ENCODE results near the gene SLFN11. TPM values are rescaled to one million over a fixed set of nuclear protein-coding genes. Genes with fewer than 3 reads are reported as not detected.
"Not testable (repeated sequence)": the region's sequence is repeated elsewhere in the genome, so short reads cannot be mapped to it uniquely, and the experiment has no call there.

SLFN11 gene, protein sequence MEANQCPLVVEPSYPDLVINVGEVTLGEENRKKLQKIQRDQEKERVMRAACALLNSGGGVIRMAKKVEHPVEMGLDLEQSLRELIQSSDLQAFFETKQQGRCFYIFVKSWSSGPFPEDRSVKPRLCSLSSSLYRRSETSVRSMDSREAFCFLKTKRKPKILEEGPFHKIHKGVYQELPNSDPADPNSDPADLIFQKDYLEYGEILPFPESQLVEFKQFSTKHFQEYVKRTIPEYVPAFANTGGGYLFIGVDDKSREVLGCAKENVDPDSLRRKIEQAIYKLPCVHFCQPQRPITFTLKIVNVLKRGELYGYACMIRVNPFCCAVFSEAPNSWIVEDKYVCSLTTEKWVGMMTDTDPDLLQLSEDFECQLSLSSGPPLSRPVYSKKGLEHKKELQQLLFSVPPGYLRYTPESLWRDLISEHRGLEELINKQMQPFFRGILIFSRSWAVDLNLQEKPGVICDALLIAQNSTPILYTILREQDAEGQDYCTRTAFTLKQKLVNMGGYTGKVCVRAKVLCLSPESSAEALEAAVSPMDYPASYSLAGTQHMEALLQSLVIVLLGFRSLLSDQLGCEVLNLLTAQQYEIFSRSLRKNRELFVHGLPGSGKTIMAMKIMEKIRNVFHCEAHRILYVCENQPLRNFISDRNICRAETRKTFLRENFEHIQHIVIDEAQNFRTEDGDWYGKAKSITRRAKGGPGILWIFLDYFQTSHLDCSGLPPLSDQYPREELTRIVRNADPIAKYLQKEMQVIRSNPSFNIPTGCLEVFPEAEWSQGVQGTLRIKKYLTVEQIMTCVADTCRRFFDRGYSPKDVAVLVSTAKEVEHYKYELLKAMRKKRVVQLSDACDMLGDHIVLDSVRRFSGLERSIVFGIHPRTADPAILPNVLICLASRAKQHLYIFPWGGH
- total RNA-seq (2014; rRNA removed; shearing (Covaris generic)): 16.5 and 18.6 TPM in 2 replicates

DNA sequence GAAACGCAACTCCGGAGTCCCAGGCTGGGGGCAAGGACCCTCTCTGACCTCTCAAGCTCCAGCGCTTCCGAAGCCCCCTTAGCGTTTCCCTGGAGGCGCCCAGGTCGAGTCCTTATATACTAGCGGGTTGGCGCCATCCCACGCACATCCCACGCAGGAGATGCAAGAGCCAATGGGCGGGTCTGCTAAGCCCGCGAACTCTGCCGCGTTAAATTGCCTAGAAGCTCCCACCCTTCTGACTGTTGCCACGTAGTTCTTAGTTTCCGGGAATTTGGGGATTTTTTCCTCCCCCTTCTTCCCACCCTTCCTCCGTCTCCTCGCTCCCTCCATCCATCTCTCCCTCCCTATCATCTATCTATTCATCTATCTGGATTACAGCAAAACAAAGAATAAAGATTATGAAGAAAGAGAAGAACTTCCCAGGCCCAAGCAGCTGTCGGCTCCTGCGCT, at the start of gene SLFN11:
TSS of gene SLFN11 (minus strand) at position 88 of the 450 bp plus-strand sequence. CDS start 9,814 bp downstream, outside the sequence.
- peak within 1 kb of the TSS; percentile 61 for H3K4me3 ChIP-seq
- H3K9me3 ChIP-seq (replicated peaks): peaks cover 7% of the 10 kb centered on the region
- no peaks in the 10 kb centered on the region for H3K4me1 ChIP-seq
- no peaks in the 10 kb centered on the region for H3K36me3 ChIP-seq
- peak; percentile 69 to 76 for DNase-seq
- no peaks in the 10 kb centered on the region; the same call in none of the 2 replicates for H3K27me3 ChIP-seq
- H3K27ac ChIP-seq: peak within 1 kb of the TSS; percentile 68

DNA sequence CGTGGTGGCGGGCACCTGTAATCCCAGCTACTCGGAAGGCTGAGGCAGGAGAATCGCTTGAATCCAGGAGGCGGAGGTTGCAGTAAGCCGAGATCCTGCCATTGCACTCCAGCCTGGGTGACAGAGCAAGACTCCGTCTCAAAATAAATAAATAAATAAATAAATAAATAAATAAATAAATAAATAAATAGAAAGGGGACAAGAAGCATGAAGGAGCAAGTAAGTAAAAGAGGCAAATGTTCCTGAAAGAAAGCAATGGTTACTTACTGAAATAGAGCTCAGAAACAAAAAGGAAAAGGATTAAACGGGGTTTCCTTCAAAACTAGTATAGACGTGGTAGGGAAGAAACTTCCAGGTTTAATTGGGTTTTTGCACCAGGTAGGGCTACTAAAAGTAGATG, 47.6 kb upstream of the SLFN11 start:
- H3K4me1 ChIP-seq; H3K9me3 ChIP-seq (replicated peaks); DNase-seq; H3K27ac ChIP-seq; H3K27me3 ChIP-seq; H3K4me3 ChIP-seq: not testable (repeated sequence)
- peaks cover 32% of the 10 kb centered on the region for H3K36me3 ChIP-seq

DNA sequence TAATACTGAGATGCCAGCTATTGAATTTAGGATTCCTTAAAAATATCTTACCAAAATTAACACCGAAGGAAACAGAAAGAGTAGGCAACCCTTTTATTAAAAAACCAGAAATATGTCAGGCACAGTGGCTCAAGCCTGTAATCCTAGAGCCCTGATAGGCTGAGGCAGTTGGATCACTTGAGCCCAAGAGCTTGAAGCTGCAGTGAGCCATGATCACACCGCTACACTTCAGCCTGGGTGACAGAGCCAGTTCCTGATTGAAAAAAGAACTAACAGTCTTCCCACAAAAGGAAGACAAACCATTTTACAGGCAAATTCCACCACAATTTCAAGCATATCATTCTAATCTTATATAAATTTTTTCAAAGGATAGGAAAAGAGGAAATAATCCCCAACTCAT, 43.2 kb upstream of the SLFN11 start:
- Histone ChIP-seq H3K27me3 (no peaks in the 10 kb centered on the region), H3K4me1 (no peaks in the 10 kb centered on the region), H3K9me3 (replicated peaks) (no peaks in the 10 kb centered on the region), H3K27ac (no peak overlapping the region), H3K4me3 (no peak overlapping the region), H3K36me3 (peaks cover 42% of the 10 kb centered on the region)
- DNase-seq: no peak

DNA sequence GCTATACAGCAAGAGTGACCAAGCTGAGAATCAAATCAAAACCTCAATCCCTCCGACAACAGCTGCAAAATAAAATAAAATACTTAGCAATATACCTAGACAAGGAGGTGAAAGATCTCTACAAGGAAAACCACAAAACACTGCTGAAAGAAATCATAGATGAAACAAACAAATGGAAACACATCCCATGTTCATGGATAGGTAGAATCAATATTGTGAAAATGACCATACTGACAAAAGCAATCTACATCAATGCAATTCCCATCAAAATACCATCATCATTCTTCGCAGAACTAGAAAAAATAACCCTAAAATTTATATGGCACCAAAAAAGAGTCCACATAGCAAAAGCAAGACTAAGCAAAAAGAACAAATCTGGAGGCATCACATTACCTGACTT, 41.3 kb upstream of the SLFN11 start:
- not testable (repeated sequence) for H3K4me3 ChIP-seq; H3K9me3 ChIP-seq (replicated peaks); H3K4me1 ChIP-seq; DNase-seq; H3K27ac ChIP-seq; H3K27me3 ChIP-seq
- peaks cover 46% of the 10 kb centered on the region for H3K36me3 ChIP-seq

DNA sequence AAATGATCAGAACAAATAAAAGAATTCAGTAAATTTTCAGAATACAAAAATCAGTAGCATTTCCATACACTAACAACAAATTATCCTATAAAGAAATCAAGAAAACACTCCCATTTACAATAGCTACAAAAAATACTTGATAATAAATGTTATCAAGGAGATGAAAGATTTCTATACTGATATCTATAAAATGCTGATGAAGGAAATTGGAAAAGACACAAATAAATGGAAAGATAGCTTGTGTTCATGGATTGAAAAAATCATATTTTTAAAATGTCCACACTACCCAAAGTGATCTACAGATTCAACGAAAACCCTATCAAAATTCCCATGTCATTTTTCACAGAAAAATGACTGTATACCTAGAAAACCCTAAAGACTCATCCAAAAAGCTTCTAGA, 40.8 kb upstream of the SLFN11 start:
- Histone ChIP-seq H3K4me1 (no peaks in the 10 kb centered on the region), H3K36me3 (peaks cover 51% of the 10 kb centered on the region), H3K27ac (no peak overlapping the region), H3K27me3 (no peaks in the 10 kb centered on the region), H3K9me3 (replicated peaks) (no peaks in the 10 kb centered on the region), H3K4me3 (no peak overlapping the region)
- no peak for DNase-seq

DNA sequence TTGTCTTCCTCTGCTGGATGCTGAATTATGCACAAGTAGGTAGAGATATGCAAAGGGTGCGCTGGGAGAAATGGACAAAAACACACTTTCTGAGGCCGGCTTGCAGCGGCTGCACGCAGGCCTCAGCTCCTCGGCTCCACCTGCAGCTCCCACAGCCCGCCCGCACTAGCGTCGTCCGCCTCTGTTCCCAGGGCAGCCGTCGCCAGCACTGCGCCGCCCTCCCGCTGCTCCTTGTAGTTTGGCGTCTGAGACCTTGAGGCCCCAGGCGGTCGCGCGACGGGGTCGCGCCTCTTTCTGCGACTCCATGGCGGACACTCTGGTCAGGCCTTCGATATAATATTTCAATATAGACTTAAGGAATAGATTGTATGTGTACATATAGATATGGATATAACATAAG, 34.1 kb upstream of the SLFN11 start:
- no peak overlapping the region for H3K27ac ChIP-seq
- no peak overlapping the region for H3K4me3 ChIP-seq
- no peaks in the 10 kb centered on the region for H3K4me1 ChIP-seq
- no peaks in the 10 kb centered on the region for H3K9me3 ChIP-seq (replicated peaks)
- H3K27me3 ChIP-seq: no peaks in the 10 kb centered on the region
- DNase-seq: no peak
- H3K36me3 ChIP-seq: peaks cover 18% of the 10 kb centered on the region

DNA sequence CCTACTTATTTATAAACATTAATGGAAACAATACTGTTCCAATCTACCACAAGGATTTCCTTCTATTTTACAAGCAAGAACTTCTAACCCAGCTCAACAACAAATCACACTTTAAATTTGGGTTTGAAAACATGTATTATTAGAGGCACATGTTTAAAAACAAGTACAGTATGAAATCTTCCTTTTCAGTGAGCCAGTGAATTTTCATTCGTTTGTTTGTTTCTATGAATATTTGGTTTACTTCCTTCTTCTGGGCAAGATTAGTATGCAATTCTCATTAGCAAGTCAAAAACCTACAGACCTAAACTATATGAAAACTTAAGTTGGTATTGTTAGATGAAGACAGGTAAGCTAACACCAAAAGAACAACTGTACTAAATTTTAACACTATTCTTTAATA, 33.1 kb upstream of the SLFN11 start:
- H3K9me3 ChIP-seq (replicated peaks): no peaks in the 10 kb centered on the region
- no peak overlapping the region for H3K27ac ChIP-seq
- DNase-seq: no peak
- no peak overlapping the region for H3K4me3 ChIP-seq
- H3K4me1 ChIP-seq: no peaks in the 10 kb centered on the region
- no peaks in the 10 kb centered on the region for H3K27me3 ChIP-seq
- peaks cover 16% of the 10 kb centered on the region for H3K36me3 ChIP-seq

DNA sequence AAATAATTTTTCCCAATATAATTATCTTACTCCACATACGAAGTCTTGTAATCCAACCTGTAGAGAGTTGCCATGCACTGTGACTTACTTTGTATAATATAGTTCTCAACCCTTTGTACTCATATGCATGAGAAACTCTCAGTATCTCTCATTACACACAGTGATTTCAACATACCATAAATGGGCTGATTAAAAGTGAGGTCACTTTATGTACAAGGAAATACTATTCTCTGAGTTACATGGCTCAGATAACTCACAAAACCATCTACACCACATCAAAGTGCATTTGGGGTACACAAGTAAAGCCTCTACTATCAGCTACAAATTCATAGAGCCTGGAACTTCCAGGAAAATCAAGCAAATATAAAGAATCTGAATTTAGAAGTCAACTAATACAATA, 30.9 kb upstream of the SLFN11 start:
- DNase-seq: no peak

DNA sequence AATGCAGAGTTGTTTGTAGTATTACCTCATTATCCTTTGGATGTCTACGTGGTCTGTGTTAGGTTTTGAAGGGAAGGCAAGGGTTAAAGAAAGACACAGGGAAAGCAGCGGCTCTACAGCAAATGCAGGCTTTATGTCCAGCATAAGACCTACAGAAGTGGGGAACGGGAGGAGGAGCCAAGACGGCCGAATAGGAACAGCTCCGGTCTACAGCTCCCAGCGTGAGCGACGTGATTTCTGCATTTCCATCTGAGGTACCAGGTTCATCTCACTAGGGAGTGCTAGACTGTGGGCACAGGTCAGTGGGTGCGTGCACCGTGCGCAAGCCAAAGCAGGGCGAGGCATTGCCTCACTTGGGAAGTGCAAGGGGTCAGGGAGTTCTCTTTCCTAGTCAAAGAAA, 20.4 kb upstream of the SLFN11 start:
- not testable (repeated sequence) for H3K27me3 ChIP-seq; H3K4me3 ChIP-seq; H3K4me1 ChIP-seq; H3K9me3 ChIP-seq (replicated peaks); DNase-seq; H3K36me3 ChIP-seq; H3K27ac ChIP-seq

More for the DNA sequence above, 30.9 kb upstream of the SLFN11 start:
- H3K27ac ChIP-seq: no peak overlapping the region
- no peaks in the 10 kb centered on the region for H3K27me3 ChIP-seq
- H3K36me3 ChIP-seq: peaks cover 2% of the 10 kb centered on the region
- no peaks in the 10 kb centered on the region for H3K9me3 ChIP-seq (replicated peaks)
- no peak overlapping the region for H3K4me3 ChIP-seq
- H3K4me1 ChIP-seq: no peaks in the 10 kb centered on the region

DNA sequence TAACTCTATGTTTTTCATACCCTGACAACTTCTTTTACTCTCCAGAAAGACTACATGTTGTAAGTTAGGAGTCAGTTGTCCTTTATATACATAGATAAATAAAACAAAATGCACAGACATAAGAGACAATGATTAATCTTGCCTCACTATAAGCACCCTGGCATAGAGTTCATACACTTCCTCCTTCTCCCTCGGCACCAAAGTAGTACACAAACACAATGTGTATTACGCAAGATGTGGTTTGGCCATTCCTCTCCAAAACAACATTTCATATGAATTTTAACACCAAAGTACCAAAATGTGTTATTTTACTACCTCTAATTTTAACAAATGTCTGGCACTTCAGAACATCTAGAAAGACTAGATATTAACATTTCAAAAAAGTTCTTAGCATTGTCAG, 17.2 kb upstream of the SLFN11 start:
- no peak for DNase-seq
- H3K4me3 ChIP-seq: no peak overlapping the region
- no peaks in the 10 kb centered on the region for H3K27me3 ChIP-seq
- no peaks in the 10 kb centered on the region for H3K4me1 ChIP-seq
- H3K9me3 ChIP-seq (replicated peaks): no peaks in the 10 kb centered on the region; the same call in 1 of the 2 replicates
- no peak overlapping the region for H3K27ac ChIP-seq
- no peaks in the 10 kb centered on the region for H3K36me3 ChIP-seq

DNA sequence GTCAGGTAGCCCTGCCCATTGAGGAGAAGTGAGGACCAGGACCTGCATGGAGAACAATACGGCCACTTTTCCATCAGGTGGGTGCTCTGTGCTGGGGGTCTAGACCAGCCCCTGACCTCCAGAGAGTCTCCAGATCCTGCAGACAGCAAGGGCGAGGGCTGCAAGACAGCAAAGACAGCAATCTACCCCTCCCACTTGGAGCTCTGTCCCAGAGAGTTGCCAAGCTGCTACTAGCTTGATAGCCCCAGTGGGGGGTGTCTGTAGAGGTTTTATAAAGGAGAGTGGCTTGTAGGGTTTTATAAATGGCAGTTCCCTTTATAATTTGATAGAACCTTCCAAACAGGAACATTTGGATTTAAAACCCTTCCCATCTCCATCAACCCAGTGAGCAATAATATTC, 16.7 kb upstream of the SLFN11 start:
- no peak overlapping the region for H3K4me3 ChIP-seq
- DNase-seq: no peak
- no peaks in the 10 kb centered on the region for H3K27me3 ChIP-seq
- H3K27ac ChIP-seq: no peak overlapping the region
- H3K4me1 ChIP-seq: no peaks in the 10 kb centered on the region
- H3K36me3 ChIP-seq: no peaks in the 10 kb centered on the region
- H3K9me3 ChIP-seq (replicated peaks): no peaks in the 10 kb centered on the region; the same call in 1 of the 2 replicates

DNA sequence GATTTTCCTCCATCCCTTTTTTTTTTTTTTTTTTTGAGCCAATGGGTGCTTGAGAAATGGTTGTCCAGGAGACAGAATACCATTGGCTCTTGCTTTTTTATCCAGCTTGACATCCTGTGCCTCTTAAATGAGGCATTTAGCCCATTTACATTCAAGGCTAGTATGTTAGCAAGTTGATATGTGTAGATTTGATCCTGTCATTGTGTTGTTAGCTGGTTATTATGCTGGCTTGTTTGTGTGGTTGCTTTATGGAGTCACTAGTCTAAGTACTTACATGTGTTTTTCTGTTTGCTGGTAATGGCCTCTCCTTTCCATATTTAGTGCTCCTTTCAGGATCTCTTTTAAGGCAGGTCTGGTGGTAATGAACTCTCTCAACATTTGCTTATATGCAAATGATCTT, 14.1 kb upstream of the SLFN11 start:
- Histone ChIP-seq H3K27ac (no peak overlapping the region), H3K36me3 (no peaks in the 10 kb centered on the region)
- DNase-seq: no peak

DNA sequence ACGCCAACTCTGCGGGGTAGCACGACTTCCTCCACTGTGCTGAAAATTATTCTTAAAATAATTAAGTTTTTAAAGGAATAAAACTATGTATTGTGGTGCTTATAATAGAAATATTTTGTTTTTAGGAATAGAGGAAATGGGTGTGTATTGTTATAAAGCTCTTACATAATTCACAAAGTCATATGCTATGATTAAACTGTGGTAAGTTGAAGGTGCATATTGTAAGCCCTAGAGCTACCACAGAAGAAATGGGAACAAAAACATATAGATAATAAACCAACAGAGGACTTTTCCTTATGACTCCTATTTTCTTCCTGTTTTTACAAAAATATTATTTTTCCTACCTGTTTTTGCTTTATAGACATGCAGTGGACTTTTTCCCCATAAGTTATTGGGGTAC, 4.3 kb upstream of the SLFN11 start:
- H3K27ac ChIP-seq: no peak overlapping the region
- H3K9me3 ChIP-seq (replicated peaks): 0 out of 2 replicates have a peak, but pooled peaks cover 4% of the 10 kb centered on the region
- H3K4me3 ChIP-seq: no peak overlapping the region
- DNase-seq: no peak
- H3K36me3 ChIP-seq: no peaks in the 10 kb centered on the region
- H3K27me3 ChIP-seq: no peaks in the 10 kb centered on the region; the same call in none of the 2 replicates
- no peaks in the 10 kb centered on the region for H3K4me1 ChIP-seq

More for the DNA sequence above, 14.1 kb upstream of the SLFN11 start:
- H3K4me3 ChIP-seq: no peak overlapping the region
- H3K9me3 ChIP-seq (replicated peaks): no peaks in the 10 kb centered on the region; the same call in 1 of the 2 replicates
- no peaks in the 10 kb centered on the region for H3K27me3 ChIP-seq
- H3K4me1 ChIP-seq: no peaks in the 10 kb centered on the region

DNA sequence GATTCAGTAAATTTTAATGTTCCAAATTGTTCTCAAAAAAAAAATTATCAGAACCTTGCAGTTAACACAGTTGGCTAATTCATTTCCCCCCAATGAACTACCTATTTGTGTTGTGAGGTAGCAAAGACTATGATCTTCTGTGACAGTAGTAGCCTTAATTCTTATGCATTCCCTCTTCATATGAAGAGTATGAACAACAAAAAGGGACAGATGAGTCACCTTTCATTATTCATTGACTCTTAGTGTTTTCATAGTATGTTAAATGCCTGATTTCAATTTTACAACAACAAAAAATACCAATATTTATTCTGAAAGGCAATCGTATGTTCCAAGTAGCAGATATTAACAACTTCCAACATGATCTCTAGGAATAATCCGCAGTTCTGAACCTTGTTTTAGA, 3.6 kb upstream of the SLFN11 start:
- Histone ChIP-seq H3K4me1 (no peaks in the 10 kb centered on the region), H3K9me3 (replicated peaks) (0 out of 2 replicates have a peak, but pooled peaks cover 4% of the 10 kb centered on the region), H3K27ac (no peak overlapping the region), H3K36me3 (no peaks in the 10 kb centered on the region), H3K4me3 (no peak overlapping the region), H3K27me3 (no peaks in the 10 kb centered on the region; the same call in none of the 2 replicates)
- DNase-seq: no peak

DNA sequence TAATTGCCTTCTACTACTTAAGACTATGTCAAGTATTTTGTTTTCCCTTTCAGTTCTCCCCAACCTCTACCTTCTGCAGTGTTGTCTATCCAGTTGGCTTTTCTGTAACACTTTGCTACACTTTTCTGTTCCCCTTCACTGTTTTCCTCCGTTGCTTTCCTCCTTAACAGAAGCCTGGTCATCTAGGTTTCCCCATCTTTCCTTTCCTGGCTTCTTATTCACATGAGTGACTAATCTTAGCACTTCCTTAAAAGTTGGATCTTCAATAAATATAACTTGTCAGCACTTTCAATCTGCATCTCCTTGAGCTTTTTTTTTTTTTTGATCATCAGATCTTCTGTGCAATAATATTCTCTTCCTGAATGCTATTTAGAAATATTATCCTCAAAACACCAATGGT, 2.8 kb upstream of the SLFN11 start:
- H3K9me3 ChIP-seq (replicated peaks): 0 out of 2 replicates have a peak, but pooled peaks cover 4% of the 10 kb centered on the region
- no peaks in the 10 kb centered on the region for H3K4me1 ChIP-seq
- no peak overlapping the region for H3K4me3 ChIP-seq
- no peaks in the 10 kb centered on the region for H3K36me3 ChIP-seq
- H3K27me3 ChIP-seq: no peaks in the 10 kb centered on the region; the same call in none of the 2 replicates
- H3K27ac ChIP-seq: no peak overlapping the region
- no peak for DNase-seq

Measured in SJCRH30 (cell line).